ENCODE data around the gene MICAL3. TPM values are rescaled to one million over a fixed set of nuclear protein-coding genes. Genes with fewer than 3 reads are reported as not detected.

MICAL3 gene
- total and polyA plus RNA-seq, 9 of the 15 experiments (the other 6 are each of a cell fraction or from before 2014, with no cell fraction given), result 0.53 to 32.1 (median 12.3) TPM

DNA sequence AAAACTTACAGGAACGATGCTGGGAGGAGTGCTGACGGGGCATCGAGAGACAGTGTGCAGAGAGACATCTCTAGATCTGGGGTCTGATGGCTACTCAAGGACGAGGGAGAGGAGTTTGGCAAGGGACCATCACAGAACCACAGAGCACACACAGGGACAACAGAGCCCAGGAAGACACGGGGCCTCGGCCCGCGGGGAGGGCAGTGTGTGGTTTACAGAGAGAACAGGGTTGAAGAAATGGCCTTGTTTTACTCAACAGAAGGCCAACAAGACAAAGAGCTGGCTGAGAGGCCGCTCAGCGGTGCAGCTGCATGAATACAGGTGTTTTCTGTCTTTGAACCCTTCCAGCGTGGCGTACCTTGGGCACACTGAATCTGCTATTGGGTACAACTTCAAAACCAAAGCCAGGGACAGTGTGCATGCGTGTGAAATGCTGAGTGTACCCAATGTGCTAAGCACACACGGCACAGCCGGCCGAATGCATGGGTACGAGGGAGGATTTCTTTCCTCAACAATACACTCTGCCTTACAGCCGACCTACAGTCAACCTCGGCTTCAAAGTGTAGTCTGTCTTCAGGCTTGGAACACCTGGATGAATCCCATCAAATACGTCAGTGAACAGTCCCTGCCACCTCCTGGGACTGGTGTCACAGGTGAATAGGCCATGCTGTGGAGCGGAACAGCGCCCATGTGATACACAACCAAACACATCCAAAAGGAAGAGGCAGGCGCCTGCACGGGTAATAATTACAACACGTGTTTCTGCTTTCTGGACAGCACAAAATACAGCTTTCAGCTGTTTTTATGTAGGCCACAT, 229.4 kb downstream of the MICAL3 start (continued):
- no peak for TF ChIP-seq HMG20B (CRISPR knock-in tag; IDR thresholded peaks at IDR 0.05)
- TF ChIP-seq, protein P1, sequence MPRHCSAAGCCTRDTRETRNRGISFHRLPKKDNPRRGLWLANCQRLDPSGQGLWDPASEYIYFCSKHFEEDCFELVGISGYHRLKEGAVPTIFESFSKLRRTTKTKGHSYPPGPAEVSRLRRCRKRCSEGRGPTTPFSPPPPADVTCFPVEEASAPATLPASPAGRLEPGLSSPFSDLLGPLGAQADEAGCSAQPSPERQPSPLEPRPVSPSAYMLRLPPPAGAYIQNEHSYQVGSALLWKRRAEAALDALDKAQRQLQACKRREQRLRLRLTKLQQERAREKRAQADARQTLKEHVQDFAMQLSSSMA (CRISPR knock-in tag; IDR thresholded peaks at IDR 0.05), result no peak
- no peak for TF ChIP-seq BMI1 (IDR thresholded peaks at IDR 0.05; ENCODE audit: low read length)
- no peak for TF ChIP-seq CBX5 (IDR thresholded peaks at IDR 0.05; ENCODE audit: borderline replicate concordance, low read depth)
- TF ChIP-seq, protein P2, sequence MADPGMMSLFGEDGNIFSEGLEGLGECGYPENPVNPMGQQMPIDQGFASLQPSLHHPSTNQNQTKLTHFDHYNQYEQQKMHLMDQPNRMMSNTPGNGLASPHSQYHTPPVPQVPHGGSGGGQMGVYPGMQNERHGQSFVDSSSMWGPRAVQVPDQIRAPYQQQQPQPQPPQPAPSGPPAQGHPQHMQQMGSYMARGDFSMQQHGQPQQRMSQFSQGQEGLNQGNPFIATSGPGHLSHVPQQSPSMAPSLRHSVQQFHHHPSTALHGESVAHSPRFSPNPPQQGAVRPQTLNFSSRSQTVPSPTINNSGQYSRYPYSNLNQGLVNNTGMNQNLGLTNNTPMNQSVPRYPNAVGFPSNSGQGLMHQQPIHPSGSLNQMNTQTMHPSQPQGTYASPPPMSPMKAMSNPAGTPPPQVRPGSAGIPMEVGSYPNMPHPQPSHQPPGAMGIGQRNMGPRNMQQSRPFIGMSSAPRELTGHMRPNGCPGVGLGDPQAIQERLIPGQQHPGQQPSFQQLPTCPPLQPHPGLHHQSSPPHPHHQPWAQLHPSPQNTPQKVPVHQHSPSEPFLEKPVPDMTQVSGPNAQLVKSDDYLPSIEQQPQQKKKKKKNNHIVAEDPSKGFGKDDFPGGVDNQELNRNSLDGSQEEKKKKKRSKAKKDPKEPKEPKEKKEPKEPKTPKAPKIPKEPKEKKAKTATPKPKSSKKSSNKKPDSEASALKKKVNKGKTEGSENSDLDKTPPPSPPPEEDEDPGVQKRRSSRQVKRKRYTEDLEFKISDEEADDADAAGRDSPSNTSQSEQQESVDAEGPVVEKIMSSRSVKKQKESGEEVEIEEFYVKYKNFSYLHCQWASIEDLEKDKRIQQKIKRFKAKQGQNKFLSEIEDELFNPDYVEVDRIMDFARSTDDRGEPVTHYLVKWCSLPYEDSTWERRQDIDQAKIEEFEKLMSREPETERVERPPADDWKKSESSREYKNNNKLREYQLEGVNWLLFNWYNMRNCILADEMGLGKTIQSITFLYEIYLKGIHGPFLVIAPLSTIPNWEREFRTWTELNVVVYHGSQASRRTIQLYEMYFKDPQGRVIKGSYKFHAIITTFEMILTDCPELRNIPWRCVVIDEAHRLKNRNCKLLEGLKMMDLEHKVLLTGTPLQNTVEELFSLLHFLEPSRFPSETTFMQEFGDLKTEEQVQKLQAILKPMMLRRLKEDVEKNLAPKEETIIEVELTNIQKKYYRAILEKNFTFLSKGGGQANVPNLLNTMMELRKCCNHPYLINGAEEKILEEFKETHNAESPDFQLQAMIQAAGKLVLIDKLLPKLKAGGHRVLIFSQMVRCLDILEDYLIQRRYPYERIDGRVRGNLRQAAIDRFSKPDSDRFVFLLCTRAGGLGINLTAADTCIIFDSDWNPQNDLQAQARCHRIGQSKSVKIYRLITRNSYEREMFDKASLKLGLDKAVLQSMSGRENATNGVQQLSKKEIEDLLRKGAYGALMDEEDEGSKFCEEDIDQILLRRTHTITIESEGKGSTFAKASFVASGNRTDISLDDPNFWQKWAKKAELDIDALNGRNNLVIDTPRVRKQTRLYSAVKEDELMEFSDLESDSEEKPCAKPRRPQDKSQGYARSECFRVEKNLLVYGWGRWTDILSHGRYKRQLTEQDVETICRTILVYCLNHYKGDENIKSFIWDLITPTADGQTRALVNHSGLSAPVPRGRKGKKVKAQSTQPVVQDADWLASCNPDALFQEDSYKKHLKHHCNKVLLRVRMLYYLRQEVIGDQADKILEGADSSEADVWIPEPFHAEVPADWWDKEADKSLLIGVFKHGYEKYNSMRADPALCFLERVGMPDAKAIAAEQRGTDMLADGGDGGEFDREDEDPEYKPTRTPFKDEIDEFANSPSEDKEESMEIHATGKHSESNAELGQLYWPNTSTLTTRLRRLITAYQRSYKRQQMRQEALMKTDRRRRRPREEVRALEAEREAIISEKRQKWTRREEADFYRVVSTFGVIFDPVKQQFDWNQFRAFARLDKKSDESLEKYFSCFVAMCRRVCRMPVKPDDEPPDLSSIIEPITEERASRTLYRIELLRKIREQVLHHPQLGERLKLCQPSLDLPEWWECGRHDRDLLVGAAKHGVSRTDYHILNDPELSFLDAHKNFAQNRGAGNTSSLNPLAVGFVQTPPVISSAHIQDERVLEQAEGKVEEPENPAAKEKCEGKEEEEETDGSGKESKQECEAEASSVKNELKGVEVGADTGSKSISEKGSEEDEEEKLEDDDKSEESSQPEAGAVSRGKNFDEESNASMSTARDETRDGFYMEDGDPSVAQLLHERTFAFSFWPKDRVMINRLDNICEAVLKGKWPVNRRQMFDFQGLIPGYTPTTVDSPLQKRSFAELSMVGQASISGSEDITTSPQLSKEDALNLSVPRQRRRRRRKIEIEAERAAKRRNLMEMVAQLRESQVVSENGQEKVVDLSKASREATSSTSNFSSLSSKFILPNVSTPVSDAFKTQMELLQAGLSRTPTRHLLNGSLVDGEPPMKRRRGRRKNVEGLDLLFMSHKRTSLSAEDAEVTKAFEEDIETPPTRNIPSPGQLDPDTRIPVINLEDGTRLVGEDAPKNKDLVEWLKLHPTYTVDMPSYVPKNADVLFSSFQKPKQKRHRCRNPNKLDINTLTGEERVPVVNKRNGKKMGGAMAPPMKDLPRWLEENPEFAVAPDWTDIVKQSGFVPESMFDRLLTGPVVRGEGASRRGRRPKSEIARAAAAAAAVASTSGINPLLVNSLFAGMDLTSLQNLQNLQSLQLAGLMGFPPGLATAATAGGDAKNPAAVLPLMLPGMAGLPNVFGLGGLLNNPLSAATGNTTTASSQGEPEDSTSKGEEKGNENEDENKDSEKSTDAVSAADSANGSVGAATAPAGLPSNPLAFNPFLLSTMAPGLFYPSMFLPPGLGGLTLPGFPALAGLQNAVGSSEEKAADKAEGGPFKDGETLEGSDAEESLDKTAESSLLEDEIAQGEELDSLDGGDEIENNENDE (IDR thresholded peaks at IDR 0.05; ENCODE audit: low read depth, low read length), result no peak

Data from K562 (cell line).